Measurements from ENCODE around the gene FAM180A. TPM values are rescaled to one million over a fixed set of nuclear protein-coding genes. Genes with fewer than 3 reads are reported as not detected.

The FAM180A gene
- total and polyA plus RNA-seq, 2 experiments from 2014 or later: not detected

DNA sequence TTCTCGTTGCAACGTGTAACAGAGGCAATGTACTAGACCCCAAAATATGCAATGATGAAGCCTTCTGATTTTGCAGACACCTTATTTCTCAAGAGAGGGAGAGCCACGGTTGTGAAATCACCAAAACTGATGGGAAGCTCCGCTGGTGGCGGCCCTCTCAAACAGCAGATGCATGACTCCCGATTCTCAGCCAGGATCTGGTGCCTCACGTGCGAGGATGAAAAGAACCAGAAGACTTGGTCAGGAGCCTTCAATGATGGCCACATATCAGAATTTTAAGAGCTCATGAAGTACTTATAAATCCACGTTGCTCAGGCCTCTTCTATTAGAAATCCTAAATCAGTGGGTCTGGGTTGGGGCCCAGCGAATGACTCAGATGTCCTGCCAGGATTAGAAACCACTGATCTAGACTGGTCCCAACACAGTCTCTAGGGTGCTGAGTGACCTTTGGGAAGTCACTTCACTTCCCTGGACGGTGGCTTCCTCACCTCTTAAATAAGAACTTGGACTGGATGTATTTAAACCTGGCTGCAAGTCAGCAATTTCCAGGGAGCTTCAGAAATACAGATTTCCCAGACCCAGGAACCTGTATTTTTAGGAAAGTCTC lies 41.9 kb upstream of the FAM180A start (continued):
- TF ChIP-seq, protein P1, sequence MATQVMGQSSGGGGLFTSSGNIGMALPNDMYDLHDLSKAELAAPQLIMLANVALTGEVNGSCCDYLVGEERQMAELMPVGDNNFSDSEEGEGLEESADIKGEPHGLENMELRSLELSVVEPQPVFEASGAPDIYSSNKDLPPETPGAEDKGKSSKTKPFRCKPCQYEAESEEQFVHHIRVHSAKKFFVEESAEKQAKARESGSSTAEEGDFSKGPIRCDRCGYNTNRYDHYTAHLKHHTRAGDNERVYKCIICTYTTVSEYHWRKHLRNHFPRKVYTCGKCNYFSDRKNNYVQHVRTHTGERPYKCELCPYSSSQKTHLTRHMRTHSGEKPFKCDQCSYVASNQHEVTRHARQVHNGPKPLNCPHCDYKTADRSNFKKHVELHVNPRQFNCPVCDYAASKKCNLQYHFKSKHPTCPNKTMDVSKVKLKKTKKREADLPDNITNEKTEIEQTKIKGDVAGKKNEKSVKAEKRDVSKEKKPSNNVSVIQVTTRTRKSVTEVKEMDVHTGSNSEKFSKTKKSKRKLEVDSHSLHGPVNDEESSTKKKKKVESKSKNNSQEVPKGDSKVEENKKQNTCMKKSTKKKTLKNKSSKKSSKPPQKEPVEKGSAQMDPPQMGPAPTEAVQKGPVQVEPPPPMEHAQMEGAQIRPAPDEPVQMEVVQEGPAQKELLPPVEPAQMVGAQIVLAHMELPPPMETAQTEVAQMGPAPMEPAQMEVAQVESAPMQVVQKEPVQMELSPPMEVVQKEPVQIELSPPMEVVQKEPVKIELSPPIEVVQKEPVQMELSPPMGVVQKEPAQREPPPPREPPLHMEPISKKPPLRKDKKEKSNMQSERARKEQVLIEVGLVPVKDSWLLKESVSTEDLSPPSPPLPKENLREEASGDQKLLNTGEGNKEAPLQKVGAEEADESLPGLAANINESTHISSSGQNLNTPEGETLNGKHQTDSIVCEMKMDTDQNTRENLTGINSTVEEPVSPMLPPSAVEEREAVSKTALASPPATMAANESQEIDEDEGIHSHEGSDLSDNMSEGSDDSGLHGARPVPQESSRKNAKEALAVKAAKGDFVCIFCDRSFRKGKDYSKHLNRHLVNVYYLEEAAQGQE (IDR thresholded peaks at IDR 0.05; ENCODE audit: unreplicated experiment): no peak
- TF ChIP-seq NANOG (IDR thresholded peaks at IDR 0.05; ENCODE audit: borderline replicate concordance) (no peak), EZH2phosphoT487 (IDR thresholded peaks at IDR 0.05; ENCODE audit: unreplicated experiment) (no peak), STAT1 (IDR thresholded peaks at IDR 0.05; ENCODE audit: unreplicated experiment) (no peak), CREB1 (CRISPR knock-in tag; IDR thresholded peaks at IDR 0.05; ENCODE audit: low read depth) (no peak), ZNF114 (CRISPR knock-in tag; IDR thresholded peaks at IDR 0.05) (no peak)
- TF ChIP-seq, protein P2, sequence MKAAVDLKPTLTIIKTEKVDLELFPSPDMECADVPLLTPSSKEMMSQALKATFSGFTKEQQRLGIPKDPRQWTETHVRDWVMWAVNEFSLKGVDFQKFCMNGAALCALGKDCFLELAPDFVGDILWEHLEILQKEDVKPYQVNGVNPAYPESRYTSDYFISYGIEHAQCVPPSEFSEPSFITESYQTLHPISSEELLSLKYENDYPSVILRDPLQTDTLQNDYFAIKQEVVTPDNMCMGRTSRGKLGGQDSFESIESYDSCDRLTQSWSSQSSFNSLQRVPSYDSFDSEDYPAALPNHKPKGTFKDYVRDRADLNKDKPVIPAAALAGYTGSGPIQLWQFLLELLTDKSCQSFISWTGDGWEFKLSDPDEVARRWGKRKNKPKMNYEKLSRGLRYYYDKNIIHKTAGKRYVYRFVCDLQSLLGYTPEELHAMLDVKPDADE (IDR thresholded peaks at IDR 0.05): no peak
- TF ChIP-seq, protein P3, sequence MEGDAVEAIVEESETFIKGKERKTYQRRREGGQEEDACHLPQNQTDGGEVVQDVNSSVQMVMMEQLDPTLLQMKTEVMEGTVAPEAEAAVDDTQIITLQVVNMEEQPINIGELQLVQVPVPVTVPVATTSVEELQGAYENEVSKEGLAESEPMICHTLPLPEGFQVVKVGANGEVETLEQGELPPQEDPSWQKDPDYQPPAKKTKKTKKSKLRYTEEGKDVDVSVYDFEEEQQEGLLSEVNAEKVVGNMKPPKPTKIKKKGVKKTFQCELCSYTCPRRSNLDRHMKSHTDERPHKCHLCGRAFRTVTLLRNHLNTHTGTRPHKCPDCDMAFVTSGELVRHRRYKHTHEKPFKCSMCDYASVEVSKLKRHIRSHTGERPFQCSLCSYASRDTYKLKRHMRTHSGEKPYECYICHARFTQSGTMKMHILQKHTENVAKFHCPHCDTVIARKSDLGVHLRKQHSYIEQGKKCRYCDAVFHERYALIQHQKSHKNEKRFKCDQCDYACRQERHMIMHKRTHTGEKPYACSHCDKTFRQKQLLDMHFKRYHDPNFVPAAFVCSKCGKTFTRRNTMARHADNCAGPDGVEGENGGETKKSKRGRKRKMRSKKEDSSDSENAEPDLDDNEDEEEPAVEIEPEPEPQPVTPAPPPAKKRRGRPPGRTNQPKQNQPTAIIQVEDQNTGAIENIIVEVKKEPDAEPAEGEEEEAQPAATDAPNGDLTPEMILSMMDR (conservative IDR thresholded peaks at IDR 0.05; ENCODE audit: low read depth in 2 of 2): no peak

DNA sequence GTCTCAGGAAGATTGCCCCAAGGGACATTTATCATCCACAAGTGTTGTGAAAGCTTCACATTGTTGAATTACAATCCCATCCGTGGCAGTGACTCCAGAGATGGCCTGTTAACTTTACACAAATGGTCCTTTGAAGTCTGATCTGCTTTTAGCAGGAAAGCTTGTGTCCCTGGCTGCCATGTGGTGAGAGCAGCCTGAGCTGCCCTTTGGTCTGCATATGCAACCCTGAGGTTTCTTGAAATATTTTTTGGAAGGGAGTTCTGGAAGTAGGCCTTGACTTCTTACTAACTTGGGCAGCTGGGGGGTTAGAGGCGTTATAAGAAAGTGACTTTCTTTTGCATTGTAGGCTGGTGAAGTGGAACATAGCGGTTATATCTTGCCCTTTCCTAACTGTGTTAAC lies 41.3 kb upstream of the FAM180A start:
- Histone ChIP-seq H4K20me1 (replicated peaks; ENCODE audit: insufficient read depth) (no peaks in the 10 kb centered on the region), H3K4me3 (no peak overlapping the region), H3K4me1 (ENCODE audit: insufficient read depth) (no peaks in the 10 kb centered on the region), H3K27ac (ENCODE audit: low read depth) (no peak overlapping the region), H3F3A (replicated peaks; ENCODE audit: low read depth) (no peaks in the 10 kb centered on the region), H3K4me2 (no peak overlapping the region), H3K27me3 (ENCODE audit: insufficient read depth) (no peaks in the 10 kb centered on the region), H2AFZ (no peak overlapping the region), H3K36me3 (ENCODE audit: insufficient read depth) (no peaks in the 10 kb centered on the region), H3K9me2 (ENCODE audit: insufficient read depth) (no peaks in the 10 kb centered on the region), H3K79me2 (replicated peaks; ENCODE audit: insufficient read depth) (no peaks in the 10 kb centered on the region)
- H3K36me3 Mint-ChIP-seq (ENCODE audit: low read depth): no peaks in the 10 kb centered on the region; the same call in 2 of the 3 replicates
- H3K27ac Mint-ChIP-seq: no peak overlapping the region
- ATAC-seq (no peak), DNase-seq (ENCODE audit: low spot score) (no peak)
- peaks cover 4% of the 10 kb centered on the region; the same call in 2 of the 3 replicates for H3K9me3 Mint-ChIP-seq
- no peaks in the 10 kb centered on the region for H3K4me1 Mint-ChIP-seq
- H3K4me3 Mint-ChIP-seq: no peak overlapping the region
- no peaks in the 10 kb centered on the region for H3K27me3 Mint-ChIP-seq (ENCODE audit: insufficient read depth, low read depth, poor library complexity)
- no peak for TF ChIP-seq STAT1 (IDR thresholded peaks at IDR 0.05; ENCODE audit: unreplicated experiment)
